ENCODE measurements around the gene ZBTB33. TPM values are rescaled to one million over a fixed set of nuclear protein-coding genes. Genes with fewer than 3 reads are reported as not detected.
A peak's percentile ranks its signal among the peaks of the same experiment; 100 is the strongest.

Gene ZBTB33
- total RNA-seq, 2 experiments from 2014 or later, result 14.5 to 14.6 TPM

DNA sequence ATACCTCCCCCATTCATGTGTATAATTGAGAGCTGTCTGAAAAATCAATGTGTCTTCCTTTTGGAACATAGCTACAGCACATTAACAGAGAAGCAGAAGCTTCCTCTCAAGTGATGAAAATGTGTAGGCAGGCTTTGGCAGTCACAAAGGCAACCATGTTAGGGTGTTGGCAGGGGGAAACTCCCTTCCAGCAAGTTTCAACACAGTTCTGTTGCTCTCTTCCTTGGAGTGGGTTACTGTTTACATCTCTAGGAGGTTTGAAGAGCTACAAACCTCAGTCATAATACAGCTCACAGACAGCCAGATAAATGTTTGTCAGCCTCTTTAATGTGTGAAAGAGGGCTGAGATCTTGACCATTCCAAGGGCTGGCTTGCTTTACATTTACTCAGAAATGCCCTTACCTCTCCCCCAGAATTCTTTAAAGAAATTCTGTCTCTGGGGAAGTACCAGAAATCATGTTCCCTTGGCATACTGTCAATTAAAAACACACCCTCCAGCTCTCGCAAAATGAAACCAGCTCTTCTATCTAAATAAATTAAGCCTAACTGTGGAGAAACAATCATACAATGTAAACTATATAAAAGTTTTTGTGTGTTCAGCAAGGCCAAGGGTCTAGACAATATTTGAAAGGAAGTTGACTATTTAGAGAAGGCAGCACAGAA, 18.9 kb downstream of the ZBTB33 start:
- DNase-seq, result peak; percentile 11
- POLR2A ChIA-PET, result no interaction called here
- no peak overlapping the region for H3K4me3 Mint-ChIP-seq
- no peaks in the 10 kb centered on the region for H3K27me3 Mint-ChIP-seq
- CTCF ChIA-PET, result no interaction called here
- intact Hi-C loops (cut with DNase I, micrococcal nuclease), result no loop called here
- ATAC-seq, result peak; percentile 90
- no peaks in the 10 kb centered on the region for H3K36me3 Mint-ChIP-seq (ENCODE audit: low read depth)
- H3K9me3 Mint-ChIP-seq (ENCODE audit: low read depth), result no peaks in the 10 kb centered on the region
- peaks cover 9% of the 10 kb centered on the region for H3K4me1 Mint-ChIP-seq
- H3K27ac Mint-ChIP-seq, result no peak overlapping the region

GRCh38 chrX:120270567-120270966, 20.0 kb downstream of the ZBTB33 start:
- intact Hi-C loops (cut with DNase I, micrococcal nuclease), result no loop called here
- DNase-seq (no peak), ATAC-seq (no peak)
- no peak overlapping the region for H3K4me3 Mint-ChIP-seq
- CTCF ChIA-PET, result no interaction called here
- H3K4me1 Mint-ChIP-seq, result peaks cover 9% of the 10 kb centered on the region
- H3K27me3 Mint-ChIP-seq, result no peaks in the 10 kb centered on the region
- no peaks in the 10 kb centered on the region for H3K36me3 Mint-ChIP-seq (ENCODE audit: low read depth)
- H3K9me3 Mint-ChIP-seq (ENCODE audit: low read depth), result no peaks in the 10 kb centered on the region
- H3K27ac Mint-ChIP-seq, result no peak overlapping the region
- POLR2A ChIA-PET, result no interaction called here

DNA sequence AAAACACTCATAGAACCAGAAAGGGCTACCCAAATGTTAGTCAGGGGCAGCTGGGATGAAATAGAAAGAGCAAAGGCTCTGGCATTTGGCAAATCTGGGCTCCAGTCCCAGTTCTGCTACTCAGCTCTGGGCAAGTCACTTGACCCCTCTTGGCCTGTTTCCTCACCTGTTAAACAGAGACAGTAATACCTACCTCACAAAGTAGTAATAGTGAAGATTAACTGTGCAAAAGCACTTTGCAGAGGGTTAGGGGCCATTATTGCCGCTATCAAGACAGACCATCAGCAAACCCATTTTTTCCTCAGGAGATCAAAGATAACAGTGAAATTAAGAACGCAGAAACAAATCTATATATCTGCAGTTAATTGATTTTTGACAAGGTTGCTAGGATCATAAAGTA, 20.6 kb downstream of the ZBTB33 start:
- POLR2A ChIA-PET, result no interaction called here
- ATAC-seq (no peak), DNase-seq (no peak)
- no peak overlapping the region for H3K27ac Mint-ChIP-seq
- no peaks in the 10 kb centered on the region for H3K9me3 Mint-ChIP-seq (ENCODE audit: low read depth)
- H3K4me1 Mint-ChIP-seq, result peaks cover 9% of the 10 kb centered on the region
- H3K27me3 Mint-ChIP-seq, result no peaks in the 10 kb centered on the region
- H3K4me3 Mint-ChIP-seq, result no peak overlapping the region
- no peaks in the 10 kb centered on the region for H3K36me3 Mint-ChIP-seq (ENCODE audit: low read depth)
- CTCF ChIA-PET, result interaction anchor here (1.1 kb wide), 1 partner anchor 11 kb away, joined by 3 read pairs; no protein-coding TSS in a partner anchor
- intact Hi-C loops (cut with DNase I, micrococcal nuclease), result no loop called here

DNA sequence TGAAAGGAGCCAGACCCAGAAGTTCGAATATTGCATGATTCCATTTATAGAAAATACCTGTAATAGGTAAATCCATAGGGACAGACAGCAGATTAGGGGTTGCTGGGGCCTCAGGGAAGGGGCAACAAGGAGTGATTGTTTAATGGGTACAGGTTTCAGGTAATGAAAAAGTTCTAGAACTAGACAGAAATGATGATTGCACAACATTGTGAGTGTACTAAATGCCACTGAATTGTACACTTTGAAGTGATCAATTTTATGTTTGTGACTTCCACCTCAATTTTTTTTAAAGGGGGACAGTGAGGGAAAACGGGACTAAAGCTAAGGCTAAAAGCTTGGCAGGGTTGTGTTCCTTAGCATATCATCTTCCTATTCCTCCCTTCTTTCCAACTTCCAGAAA, 23.5 kb downstream of the ZBTB33 start:
- CTCF ChIA-PET, result no interaction called here
- Mint-ChIP-seq H3K27me3 (no peaks in the 10 kb centered on the region), H3K36me3 (ENCODE audit: low read depth) (no peaks in the 10 kb centered on the region), H3K4me1 (peaks cover 8% of the 10 kb centered on the region), H3K9me3 (ENCODE audit: low read depth) (no peaks in the 10 kb centered on the region), H3K4me3 (no peak overlapping the region), H3K27ac (no peak overlapping the region)
- intact Hi-C loops (cut with DNase I, micrococcal nuclease), result no loop called here
- no peak for DNase-seq
- POLR2A ChIA-PET, result no interaction called here
- no peak for ATAC-seq

GRCh38 chrX:120274958-120275357, 24.3 kb downstream of the ZBTB33 start:
- CTCF ChIA-PET, result no interaction called here
- no peak for DNase-seq
- no peak for ATAC-seq
- no peak overlapping the region for H3K4me3 Mint-ChIP-seq
- H3K36me3 Mint-ChIP-seq (ENCODE audit: low read depth), result no peaks in the 10 kb centered on the region
- H3K9me3 Mint-ChIP-seq (ENCODE audit: low read depth), result no peaks in the 10 kb centered on the region
- no peak overlapping the region for H3K27ac Mint-ChIP-seq
- intact Hi-C loops (cut with DNase I, micrococcal nuclease), result no loop called here
- no peaks in the 10 kb centered on the region for H3K27me3 Mint-ChIP-seq
- peaks cover under 1% of the 10 kb centered on the region for H3K4me1 Mint-ChIP-seq
- POLR2A ChIA-PET, result no interaction called here

GRCh38 chrX:120281021-120281624, 30.5 kb downstream of the ZBTB33 start:
- CTCF ChIA-PET, result no interaction called here
- Mint-ChIP-seq H3K9me3 (ENCODE audit: low read depth) (no peaks in the 10 kb centered on the region), H3K4me1 (no peaks in the 10 kb centered on the region), H3K27ac (no peak overlapping the region), H3K36me3 (ENCODE audit: low read depth) (no peaks in the 10 kb centered on the region), H3K27me3 (peaks cover 2% of the 10 kb centered on the region), H3K4me3 (no peak overlapping the region)
- DNase-seq, result no peak
- intact Hi-C loops (cut with DNase I, micrococcal nuclease), result no loop called here
- POLR2A ChIA-PET, result no interaction called here
- no peak for ATAC-seq

DNA sequence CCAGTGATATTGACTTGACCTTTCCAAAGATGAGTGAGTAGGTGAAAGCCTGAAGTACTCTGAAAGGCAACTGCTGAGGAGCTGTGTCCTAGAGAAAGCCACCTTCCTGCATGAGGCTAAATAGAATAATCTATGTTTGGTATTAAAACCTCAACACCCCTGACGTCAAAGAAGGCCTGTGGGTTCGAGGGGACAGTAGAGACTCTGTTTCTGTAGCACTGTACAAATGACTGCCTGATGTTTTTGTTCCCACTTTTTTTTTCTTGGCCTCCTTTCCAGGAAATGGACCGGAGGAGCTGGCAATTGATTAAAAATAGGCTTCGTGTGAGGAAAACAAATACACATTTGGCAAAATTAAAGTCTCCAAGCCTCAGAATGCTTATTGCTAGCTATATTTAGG, 31.1 kb downstream of the ZBTB33 start:
- ATAC-seq (no peak), DNase-seq (no peak)
- CTCF ChIA-PET, result no interaction called here
- no peak overlapping the region for H3K27ac Mint-ChIP-seq
- peaks cover 2% of the 10 kb centered on the region for H3K27me3 Mint-ChIP-seq
- no peak overlapping the region for H3K4me3 Mint-ChIP-seq
- POLR2A ChIA-PET, result no interaction called here
- intact Hi-C loops (cut with DNase I, micrococcal nuclease), result no loop called here
- H3K4me1 Mint-ChIP-seq, result no peaks in the 10 kb centered on the region
- H3K36me3 Mint-ChIP-seq (ENCODE audit: low read depth), result no peaks in the 10 kb centered on the region
- no peaks in the 10 kb centered on the region for H3K9me3 Mint-ChIP-seq (ENCODE audit: low read depth)

DNA sequence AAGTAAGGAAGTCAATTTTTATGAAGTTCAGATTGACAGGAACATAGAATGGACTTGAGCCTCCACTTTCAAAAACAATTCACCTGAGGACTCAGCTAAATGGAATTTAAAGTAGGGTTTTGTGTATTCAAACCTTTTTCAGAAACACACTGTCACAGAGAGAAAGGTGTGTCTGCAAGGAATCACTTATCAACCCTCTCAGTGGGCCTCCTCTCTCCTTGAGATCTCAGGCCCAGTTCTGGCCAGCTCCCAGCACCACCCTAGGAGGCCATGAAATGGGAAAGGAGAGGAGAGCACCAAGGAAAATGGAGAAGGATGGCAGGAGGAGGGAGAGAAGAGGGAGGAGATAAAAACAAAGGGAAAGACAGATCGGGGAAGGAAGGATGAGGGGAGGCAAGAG, 32.1 kb downstream of the ZBTB33 start:
- CTCF ChIA-PET, result no interaction called here
- H3K27me3 Mint-ChIP-seq, result peaks cover 2% of the 10 kb centered on the region
- intact Hi-C loops (cut with DNase I, micrococcal nuclease), result no loop called here
- no peaks in the 10 kb centered on the region for H3K36me3 Mint-ChIP-seq (ENCODE audit: low read depth)
- no peak for DNase-seq
- H3K4me3 Mint-ChIP-seq, result no peak overlapping the region
- no peak overlapping the region for H3K27ac Mint-ChIP-seq
- no peaks in the 10 kb centered on the region for H3K4me1 Mint-ChIP-seq
- POLR2A ChIA-PET, result no interaction called here
- H3K9me3 Mint-ChIP-seq (ENCODE audit: low read depth), result no peaks in the 10 kb centered on the region
- no peak for ATAC-seq

DNA sequence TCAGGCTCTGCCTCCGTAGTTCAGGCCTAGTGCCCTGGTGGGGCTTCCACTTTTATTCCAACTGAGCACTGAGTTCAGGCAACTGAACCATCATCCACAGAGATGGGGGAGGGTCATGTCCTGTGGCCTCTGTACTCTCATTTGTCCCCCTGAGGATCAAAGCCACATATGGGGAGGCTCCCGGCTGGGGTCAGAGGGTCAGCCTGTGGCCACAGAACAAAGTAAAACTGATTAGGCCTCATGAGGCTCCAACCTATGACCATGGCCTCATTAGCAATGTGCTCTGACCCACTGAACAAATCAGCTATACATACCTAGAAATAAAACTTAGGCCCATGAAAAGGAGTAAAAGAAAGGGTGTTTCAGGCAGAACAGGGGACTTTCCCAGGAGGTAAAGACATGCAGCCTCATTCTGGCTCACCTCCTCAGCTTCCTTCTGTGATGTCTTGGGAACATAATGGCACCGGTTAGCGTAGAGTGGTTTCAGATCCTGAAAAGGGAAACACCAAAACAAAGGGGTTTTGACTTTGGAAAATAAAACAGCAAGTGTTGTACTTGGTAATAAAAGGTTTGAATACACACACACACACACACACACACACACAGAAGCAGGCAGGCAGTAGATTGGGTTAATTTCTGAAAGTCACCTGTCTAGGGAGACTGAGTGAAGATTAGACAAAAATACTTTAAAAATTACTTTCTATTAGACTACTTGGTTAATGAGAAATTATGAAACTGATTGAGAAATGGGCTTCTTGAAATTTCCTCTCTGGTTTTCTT, 36.3 kb downstream of the ZBTB33 start:
- Mint-ChIP-seq H3K9me3 (ENCODE audit: low read depth) (no peaks in the 10 kb centered on the region), H3K36me3 (ENCODE audit: low read depth) (no peaks in the 10 kb centered on the region), H3K4me1 (no peaks in the 10 kb centered on the region), H3K4me3 (no peak overlapping the region), H3K27me3 (peaks cover 2% of the 10 kb centered on the region), H3K27ac (no peak overlapping the region)
- intact Hi-C loops (cut with DNase I, micrococcal nuclease), result no loop called here
- DNase-seq (no peak), ATAC-seq (no peak)
- CTCF ChIA-PET, result interaction anchor here (1.0 to 1.2 kb wide), 2 partner anchors 22 to 32 kb away, joined by 3 read pairs; no protein-coding TSS in a partner anchor
- POLR2A ChIA-PET, result no interaction called here

DNA sequence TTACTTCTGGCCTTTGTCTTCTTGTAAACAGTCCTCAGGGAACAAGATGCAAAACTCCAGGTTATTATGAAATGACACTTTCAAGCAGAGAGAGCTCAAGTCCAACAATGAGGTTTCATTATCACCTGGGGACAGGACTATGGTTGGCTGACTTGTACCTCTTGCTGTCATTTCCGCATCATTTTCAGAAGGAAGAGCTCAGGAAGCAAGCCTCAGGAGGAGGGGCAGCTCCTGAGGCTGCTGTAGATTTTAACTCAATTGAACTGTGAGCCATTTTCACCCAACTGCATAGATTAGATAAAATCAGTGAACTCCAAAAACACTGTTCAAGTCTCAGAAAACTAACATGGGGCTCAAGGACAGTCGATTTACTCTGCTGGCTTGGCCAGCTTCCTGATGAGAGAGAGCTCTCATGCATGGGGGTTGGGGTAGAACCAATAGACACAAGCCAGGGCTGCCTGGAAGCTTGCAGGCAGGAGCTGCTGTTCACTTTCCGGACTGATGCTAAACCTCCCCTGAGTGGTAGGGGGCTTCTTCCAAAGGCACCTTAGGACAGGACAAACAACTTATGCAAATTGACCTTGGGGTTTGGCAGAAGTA, 37.0 kb downstream of the ZBTB33 start:
- H3K27me3 Mint-ChIP-seq, result peaks cover 2% of the 10 kb centered on the region
- H3K9me3 Mint-ChIP-seq (ENCODE audit: low read depth), result no peaks in the 10 kb centered on the region
- DNase-seq (no peak), ATAC-seq (no peak)
- CTCF ChIA-PET, result interaction anchor here (1.0 to 1.2 kb wide), 2 partner anchors 21 to 31 kb away, joined by 3 read pairs; no protein-coding TSS in a partner anchor
- intact Hi-C loops (cut with DNase I, micrococcal nuclease), result no loop called here
- POLR2A ChIA-PET, result no interaction called here
- no peaks in the 10 kb centered on the region for H3K4me1 Mint-ChIP-seq
- no peak overlapping the region for H3K27ac Mint-ChIP-seq
- no peaks in the 10 kb centered on the region for H3K36me3 Mint-ChIP-seq (ENCODE audit: low read depth)
- no peak overlapping the region for H3K4me3 Mint-ChIP-seq

- intact Hi-C loops (cut with DNase I, micrococcal nuclease), result no loop called here
- Mint-ChIP-seq H3K9me3 (ENCODE audit: low read depth) (no peaks in the 10 kb centered on the region), H3K27ac (no peak overlapping the region), H3K4me3 (no peak overlapping the region), H3K36me3 (ENCODE audit: low read depth) (no peaks in the 10 kb centered on the region), H3K4me1 (peaks cover 5% of the 10 kb centered on the region), H3K27me3 (no peaks in the 10 kb centered on the region)
- ChIA-PET CTCF (interaction anchor here (1.0 kb wide), 1 partner anchor 76 kb away, joined by 4 read pairs; no protein-coding TSS in a partner anchor), POLR2A (no interaction called here)
- ATAC-seq (no peak), DNase-seq (no peak)
Measured at GRCh38 chrX:120290107-120290506, 39.5 kb downstream of the ZBTB33 start.

DNA sequence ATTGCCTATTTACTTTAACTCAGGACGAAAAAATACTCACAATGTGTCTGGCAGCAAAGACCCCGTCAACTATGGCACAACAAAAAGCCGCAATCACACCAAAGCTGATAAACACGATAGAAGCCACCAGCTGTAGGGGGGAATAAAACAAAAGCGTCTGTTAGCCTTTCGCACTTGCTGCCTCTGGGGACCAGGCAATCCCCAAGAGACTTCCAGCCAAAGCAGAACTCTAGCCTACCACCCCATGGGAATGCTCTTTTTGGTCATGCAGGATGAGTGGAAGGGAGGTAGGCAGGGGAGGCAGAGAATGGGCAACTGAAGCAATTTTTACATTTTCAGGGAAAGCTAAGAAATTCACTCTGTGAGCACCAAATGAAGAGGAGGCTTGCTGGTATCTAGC, 40.6 kb downstream of the ZBTB33 start:
- DNase-seq (no peak), ATAC-seq (no peak)
- ChIA-PET CTCF (interaction anchor here (1.0 kb wide), 1 partner anchor 77 kb away, joined by 4 read pairs; no protein-coding TSS in a partner anchor), POLR2A (no interaction called here)
- H3K27me3 Mint-ChIP-seq, result no peaks in the 10 kb centered on the region
- intact Hi-C loops (cut with DNase I, micrococcal nuclease), result no loop called here
- peaks cover 7% of the 10 kb centered on the region for H3K4me1 Mint-ChIP-seq
- H3K27ac Mint-ChIP-seq, result no peak overlapping the region
- no peaks in the 10 kb centered on the region for H3K9me3 Mint-ChIP-seq (ENCODE audit: low read depth)
- H3K4me3 Mint-ChIP-seq, result no peak overlapping the region
- H3K36me3 Mint-ChIP-seq (ENCODE audit: low read depth), result no peaks in the 10 kb centered on the region

Data from activated CD4-positive, alpha-beta T cell treated with anti-CD3 and anti-CD28 coated beads for 36 hours (primary cell).